Skin of body (tissue), 2 donors: ENCODE measurements around the gene TLE7. TPM values are rescaled to one million over a fixed set of nuclear protein-coding genes. Genes with fewer than 3 reads are reported as not detected.

ENCODE experiments used
- DNase-seq: peaks from one replicate; lab custom pipeline; 2025; lab: John Stamatoyannopoulos, UW
- total RNA-seq: library from RNA; depleted of rRNA; stranded (reverse); fragments of >200 nt; gene quantifications from one replicate; pipeline ENCODE4 v1.2.3, GENCODE V29; 2014

The TLE7 gene
- not detected for total RNA-seq

DNA sequence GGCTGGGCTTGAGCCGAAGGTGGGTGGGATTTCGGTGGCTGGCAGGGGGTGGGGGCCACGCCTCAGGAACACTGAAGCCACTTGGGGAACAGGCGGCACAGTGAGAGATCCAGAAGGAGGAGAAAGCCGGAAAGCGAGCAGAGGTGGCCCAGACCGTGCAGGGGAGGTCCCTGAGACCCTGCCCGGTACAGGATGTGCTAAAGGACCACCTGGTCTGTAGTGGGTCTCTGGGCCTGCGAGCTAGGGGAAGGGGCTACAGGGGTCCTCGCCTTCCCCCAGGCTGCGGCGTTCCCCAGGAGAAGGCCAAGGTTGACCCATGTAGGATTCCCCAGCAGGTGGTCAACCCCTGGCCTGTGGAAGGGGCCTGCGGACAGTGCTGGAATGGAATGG is at the start of gene TLE7:
Gene TLE7, minus strand, starts transcription at position 4 of the 390 bp plus-strand sequence. CDS start 8,730 bp downstream, outside the sequence.
- DNase-seq: no peak

DNA sequence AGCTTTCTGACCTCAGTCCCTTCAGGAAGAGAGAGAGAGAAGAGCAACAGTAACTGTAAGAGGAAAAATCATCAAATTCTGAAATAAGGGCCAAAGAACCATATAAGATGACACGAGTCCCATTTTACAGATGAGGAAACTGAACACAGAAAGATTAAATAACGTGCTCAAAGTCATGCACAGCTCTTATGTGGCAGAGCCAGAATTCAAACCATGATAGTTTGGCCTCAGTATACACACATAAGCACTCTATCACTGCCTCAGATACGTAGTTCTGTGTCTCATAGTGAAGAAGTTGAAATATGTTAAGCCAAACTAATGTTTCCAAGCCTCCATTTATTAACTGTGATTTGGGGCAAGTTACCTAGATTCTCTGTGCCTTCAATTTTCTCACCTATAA is 49.2 kb upstream of the TLE7 start:
- DNase-seq: no peak

DNA sequence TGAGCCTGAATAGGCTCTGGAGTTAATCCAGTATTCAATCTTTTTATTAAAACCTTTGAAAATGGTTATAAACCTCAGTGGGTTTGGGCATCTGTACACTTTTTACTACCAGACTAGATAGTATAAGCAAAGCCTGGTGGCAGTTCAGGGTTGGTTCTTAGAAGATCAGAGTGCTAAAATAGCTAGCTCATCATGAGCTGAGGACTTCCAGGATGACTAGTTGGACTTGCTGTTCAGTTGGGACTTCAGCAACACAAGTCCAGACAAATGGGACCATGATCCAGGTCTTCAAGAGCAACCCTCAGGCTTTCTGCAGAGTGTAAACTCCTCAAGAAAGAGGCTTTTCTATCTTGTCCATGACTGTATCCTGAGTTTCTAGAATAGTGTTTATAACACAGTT is 48.5 kb upstream of the TLE7 start:
- DNase-seq: no peak

DNA sequence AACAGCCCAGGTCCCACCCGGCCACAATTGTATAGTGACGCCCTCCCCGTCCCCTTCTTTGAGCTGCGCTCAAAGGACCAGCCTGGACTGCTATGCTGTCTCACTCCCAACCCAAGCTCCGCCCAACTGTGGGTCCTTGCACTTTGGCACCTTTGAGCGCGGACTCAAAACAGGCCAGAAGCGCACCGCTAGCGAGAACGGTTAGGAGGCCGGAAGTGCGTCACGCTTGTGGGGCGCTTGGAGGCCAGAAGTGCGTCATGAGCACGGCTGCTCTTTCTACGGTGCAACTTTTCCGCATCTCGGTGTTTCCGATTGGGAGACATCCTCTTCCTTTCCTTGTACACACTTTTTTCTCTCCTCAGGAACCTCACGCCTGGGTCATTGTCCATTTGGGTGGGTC is 47.3 kb upstream of the TLE7 start, which contains the start of gene ZNF19:
Gene ZNF19, minus strand, starts transcription at position 203 of the 400 bp plus-strand sequence. CDS start 7,210 bp downstream, outside the sequence.
- DNase-seq: no peak

DNA sequence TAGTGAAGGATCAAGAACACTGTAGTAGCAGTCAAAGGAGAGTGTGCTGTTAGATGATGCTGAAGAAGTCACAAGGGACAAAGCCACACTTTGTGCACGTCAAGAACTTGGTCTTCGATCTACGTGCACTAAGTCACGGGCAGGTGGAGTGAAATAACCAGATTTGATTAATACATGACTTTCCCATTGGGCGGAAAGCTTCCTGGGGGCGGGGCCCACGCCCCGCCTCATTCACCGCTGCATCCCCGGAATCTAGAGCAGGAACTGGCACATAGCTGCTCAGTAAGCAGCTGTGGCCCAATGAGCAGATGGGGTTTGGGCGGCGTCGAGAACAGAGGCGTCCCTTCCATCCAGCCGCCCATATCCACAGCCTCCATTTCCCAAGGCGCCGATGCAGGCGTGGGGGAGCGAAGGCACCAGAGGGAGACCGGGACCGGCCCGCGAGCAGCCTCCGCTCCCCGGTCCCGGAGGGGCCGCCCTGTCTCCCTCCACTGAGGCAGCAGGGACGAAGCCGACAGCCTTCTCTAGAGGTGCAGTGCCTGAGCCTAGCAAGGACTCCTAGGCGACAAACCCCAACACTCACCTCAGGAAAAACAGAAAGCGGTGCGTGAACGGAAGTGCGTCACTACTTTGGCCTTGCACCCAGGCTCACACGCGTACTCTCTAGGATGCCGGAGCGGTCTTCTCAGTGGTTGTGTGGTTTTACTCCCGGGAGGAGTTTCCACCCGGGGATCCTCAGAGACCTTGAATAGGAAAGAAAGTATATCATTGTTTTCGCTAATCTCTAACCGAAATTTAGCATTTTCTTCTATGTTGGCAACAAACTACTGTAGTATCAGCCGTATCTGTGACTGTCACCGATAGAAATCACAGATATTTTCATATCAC is 42.4 kb upstream of the TLE7 start:
- peak; percentile 95 for DNase-seq

DNA sequence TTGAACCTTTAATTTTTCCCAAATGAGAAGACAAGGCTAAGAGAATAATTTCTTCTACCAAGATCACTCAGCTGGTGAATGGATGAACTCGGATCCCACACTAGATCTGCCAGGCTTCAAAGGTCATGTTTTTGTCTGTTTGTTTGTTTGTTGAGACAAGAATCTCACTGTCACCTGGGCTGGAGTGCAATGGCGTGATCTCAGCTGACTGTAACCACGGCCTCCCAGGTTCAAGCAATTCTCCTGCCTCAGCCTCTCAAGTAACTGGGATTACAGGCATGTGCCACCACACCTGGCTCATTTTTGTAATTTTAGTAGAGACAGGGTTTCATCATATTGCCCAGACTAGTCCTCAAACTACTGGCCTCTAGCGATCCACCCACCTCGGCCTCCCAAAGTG is 40.7 kb upstream of the TLE7 start:
- DNase-seq: no peak

DNA sequence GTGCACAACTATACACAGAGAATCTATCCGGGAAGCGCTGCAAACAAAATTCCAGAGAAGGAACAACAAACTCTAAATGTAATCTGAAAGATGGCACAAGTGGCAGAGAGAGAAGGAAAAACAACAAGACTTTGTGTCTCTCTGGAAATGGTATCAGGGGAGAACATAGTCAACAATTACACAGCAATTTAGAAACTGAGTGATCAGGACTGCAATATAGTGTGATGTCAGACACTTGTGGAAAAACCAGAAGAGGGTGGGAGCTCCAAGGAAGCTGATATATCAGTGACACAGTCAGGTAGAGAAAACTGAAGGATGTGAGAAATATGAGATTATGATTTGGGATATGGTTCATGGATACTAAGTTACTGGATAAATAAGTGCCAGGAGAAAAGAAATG is 39.1 kb upstream of the TLE7 start:
- no peak for DNase-seq

DNA sequence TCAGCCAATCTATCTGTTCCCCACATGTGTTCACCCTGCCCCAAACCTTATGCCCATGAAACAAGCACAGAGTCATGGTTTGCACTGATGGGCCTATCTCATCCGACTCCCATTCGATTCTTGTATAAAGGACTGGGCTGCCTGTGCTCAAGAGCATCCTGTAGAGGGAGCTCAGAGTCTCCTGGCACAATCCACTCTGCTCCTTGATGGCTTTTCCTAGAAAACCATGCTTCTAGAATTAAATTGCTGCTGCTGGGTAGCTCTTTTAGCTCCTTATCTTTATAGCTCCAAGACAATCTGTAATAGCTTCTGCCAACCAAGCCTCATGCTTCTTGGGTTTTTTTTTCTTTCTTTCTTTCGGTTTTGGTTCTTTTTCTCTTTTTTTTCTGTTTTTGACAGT is 37.6 kb upstream of the TLE7 start:
- no peak for DNase-seq

DNA sequence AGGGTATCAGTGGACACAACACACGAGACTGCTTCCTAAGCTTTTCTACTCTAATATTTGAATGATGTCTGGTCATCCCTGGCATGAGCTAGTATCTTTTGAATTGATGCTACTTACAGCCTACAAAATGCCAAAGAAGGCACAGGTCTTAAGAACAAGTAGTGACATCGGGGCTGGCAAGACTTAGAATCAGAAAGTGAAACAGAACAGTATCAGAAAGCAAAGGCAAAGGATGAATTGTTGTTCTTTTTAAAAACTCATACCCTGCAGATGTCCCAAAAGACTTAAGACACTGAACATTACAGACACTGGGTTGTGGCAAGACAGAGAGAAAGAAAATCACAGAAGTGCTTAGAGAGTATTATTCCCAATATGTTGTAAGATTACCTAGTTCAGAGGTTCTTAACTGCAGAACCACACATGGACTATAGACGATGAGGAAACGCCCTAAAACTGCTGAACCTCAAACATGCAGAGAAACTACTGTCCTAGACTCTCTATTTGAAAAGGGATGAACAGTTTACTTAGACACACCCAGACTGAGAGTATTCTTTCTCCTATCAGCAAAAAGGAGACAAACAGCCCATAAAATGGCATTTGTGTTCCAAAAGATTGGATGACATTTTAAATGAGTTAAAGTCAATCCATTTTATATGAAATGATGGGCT is 34.7 kb upstream of the TLE7 start:
- no peak for DNase-seq

DNA sequence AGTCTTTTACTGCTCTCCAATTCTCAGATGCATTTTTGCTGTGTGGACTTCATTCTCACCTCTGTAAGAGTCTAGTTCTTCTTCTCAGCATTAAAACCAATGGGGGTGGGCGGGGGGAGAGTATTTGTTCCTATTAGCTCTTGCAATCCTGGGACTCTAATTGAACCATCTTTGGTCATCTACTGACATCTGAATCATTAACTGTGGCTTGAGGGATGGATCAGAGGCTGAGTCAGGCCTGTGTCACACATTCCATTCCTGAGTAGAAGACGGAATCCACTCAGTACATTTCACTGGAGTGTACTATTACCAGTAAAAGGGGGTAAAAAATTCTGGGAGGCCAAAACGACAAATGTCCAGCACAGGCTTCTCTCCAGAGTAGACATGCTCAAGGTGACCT is 33.0 kb upstream of the TLE7 start:
- no peak for DNase-seq

DNA sequence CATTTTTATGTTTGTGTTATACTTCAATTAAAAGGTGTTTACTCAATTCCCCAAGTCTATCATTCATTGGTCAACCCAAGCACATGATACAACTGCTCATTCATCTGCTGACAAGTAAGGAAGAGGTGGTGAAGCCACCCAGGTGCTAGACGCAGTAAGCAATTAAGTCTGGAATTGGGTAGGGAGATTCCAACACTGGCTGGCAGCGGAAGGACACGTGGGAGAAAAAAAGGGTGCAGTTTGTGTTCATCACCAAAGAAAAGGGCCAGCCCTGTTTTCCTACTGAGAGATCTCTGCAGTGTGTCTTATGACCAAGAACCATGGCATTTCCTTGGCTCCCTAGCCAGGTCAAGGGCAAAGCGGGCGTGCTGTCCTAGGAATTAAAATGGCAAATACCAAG is 32.0 kb upstream of the TLE7 start:
- DNase-seq: no peak

DNA sequence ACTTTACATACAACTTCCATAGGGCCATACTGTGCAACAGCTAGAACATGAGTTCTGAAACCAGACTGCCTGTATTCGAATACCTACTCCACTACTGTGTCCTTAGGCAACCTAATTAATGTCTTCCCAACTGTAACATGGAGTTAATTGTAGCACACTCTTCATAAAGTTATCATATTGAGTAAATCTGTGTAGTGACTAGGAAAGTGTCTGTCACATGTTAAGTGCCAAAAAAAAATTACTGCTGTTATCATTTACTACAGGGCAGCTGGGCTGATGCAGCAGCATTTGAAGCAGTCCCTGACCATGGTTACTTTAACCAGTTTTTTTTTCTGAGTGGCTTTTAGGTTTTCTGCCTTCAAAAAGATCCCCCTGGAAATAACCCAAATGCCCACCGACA is 31.1 kb upstream of the TLE7 start:
- DNase-seq: no peak

DNA sequence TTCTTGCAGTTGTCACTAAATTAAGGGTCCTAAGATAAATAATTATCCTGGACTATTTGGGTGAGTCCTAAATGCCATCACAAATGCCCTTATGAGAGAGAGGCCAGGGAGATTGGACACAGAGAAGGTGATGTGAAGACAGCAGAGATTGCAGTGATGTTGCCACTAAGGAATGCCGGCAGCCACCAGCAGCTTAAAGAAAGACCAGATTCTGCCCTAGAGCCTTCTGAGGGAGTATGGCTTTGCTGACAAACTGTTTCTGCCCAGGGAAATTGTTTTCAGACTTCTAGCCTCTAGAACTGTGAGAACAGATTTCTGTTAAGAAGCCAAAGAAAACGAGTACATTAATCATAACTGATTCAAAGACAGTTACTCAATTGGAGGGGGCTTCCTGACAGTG is 30.2 kb upstream of the TLE7 start:
- DNase-seq: no peak

DNA sequence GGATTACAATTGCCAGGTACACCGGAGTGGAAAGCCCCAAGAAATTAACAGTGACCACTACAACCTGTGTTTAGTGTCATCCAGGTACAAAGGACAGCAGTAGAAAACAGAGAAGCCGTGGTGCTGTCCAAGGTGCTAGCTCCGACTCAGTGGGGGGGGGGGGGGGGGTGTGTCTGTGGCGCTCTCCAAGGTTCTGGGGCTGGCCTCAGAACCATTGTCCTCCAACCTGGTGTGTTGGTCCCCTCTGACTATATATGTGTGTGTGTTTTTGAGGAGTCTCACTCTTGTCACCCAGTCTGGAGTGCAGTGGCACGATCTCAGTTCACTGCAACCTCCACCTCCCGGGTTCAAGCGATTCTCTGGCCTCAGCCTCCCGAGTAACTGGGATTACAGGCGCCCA is 26.0 kb upstream of the TLE7 start:
- DNase-seq: no peak

DNA sequence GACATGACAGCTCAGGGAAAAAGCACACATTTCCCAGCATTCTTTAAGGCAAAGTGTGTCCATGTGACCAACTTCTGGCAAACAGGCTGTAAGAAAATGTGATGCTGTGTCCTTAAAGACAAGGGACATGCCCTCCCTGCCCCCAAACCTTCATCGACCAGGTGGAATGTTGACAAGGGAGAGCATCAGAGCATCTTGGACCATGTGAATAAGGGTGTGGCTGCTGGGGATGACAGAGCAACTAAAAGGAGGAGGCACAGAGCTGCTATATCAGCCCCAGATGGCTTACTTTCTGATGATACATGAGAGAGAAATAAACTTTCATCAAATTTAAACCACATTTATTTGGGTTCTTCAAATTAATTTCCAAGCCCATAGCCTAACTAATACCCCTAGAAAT is 22.4 kb upstream of the TLE7 start:
- DNase-seq: no peak

DNA sequence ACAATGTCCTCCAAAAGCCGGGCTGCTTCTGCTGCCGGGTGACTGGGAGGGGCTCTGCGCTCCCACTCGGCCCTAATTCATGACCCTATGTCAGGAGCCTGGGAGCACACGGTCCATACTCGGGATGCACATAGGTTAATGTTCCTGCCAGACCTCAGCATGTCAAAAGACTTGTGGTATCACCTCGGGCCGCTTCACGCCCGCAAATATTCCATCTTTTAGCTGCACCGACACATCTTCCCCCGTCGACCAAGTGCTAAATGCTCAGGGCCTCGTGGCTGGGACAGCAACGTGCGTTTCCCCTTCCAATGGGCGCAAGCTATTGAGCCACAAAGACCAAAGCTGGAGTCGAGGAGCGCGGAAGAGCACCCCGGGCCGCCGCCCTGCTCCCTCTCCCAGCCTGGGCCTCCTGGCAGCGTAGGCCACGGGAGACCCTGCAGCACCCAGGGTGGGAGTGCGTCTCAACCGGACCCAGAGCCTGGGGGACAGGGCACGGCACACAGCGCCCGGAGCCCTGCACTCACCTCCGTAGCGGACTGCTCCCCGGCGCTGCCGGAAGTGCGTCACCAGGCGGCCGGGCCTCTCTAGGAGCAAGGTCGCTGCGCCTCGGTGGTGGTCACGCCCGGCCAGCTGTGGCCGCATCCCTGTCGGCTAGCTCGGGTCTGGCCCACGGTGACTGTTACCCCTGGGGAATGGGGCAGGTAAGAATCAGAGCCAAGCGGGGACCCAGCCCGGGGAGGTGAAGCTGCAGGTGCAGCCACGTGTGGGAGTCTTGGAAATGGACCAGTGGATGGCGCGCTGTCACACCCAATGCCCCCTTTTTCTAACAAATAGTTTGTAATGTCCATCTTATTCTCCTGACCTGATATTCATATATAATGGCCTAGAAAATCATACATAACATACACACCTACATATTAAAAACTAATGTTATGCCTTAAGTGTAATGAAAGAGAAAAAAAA is 20.1 kb upstream of the TLE7 start, which contains the start of gene ZNF23:
Gene ZNF23, minus strand, starts transcription at position 562 of the 963 bp plus-strand sequence. CDS start 5,451 bp downstream, outside the sequence.
- peak; percentile 63 for DNase-seq

DNA sequence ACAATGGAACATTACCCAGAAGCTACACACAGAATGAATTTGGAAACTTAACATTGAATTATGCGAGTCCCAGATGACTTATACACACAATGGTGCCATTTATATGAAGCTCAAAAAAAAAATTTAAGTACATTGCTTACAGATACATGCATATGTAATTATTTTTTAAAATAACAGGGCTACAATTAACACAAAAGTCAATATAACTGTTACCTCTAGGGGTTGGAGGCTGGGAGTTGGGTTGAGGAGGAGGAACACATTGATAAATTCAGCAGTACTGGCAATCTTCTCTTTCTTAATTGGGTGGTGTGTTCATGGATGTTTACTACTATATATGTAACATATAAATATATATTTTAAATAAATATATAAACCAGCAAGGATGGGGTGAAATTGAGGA is 19.1 kb upstream of the TLE7 start:
- no peak for DNase-seq

DNA sequence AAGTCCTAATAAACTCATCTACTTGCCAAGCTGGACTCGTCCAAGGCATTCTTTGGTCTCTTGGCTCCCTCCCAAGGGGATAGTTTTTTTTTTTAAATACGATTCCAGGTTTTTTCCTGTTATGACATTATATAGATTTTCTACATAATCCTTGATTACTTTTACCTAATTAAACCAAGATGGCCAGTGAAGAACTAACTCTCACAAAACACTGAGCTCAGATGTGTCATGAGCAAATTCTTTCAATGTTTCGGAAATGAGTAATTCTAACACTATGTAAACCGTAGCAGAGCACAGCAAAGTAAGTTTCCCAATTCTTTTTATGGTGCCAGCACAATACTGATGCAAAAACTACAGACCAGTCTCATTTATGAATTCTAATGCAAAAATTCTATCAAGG is 18.4 kb upstream of the TLE7 start:
- DNase-seq: no peak

DNA sequence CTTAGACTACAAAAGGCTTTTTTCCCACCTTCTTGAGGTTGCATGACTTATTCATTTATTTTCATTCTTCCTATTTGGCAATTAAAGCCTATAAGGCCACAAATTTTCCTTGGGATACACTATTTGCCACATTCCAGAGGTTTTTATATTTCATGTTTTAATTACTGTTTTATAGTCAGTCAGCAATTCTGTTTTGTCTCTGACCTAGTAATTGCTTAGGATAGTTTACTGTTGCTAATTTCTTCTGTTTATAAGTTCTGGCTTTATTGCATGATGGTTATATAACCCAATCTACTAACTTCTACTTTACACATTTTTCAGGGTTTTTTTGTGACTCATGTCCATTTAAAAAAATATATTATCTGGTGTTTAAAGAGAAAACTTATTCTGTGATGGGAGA is 17.7 kb upstream of the TLE7 start:
- DNase-seq: no peak

DNA sequence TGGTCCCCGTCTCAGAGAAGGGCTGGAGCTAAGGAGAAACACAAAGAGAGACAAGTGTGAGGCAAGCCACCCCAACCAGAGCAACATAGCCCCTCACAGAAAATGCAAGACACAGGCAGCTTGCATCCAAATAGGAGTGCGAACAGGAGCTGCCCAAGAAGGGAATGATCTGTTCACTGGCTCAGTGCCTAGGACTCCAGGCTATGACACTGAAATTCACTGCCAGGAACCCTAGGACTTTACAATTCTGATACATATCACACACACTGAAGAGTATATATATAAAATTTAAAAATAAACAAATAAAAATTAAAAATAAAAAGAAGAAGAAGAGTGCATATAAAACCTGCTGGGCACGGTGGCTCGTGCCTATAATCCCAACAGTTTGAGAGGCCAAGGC is 14.9 kb upstream of the TLE7 start:
- DNase-seq: no peak

DNA sequence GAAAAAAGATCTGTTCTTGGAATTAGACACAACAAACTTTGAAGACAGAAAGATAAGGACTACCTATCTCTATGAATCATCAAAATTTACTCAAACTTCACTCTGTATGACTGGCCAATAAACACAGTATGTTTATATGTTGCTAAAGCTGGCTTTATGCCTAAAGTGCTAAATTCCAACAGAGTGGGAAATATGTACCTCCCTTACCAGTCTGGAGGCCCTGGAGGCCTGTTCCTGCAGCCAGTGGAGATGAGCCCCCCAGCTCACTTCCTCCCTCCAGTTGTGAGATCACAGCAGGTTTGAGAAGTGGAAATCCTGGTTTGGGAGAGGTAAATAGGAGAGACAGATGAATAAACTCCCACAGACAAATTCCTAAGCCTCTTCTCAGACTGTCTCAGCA is 11.2 kb upstream of the TLE7 start:
- no peak for DNase-seq

DNA sequence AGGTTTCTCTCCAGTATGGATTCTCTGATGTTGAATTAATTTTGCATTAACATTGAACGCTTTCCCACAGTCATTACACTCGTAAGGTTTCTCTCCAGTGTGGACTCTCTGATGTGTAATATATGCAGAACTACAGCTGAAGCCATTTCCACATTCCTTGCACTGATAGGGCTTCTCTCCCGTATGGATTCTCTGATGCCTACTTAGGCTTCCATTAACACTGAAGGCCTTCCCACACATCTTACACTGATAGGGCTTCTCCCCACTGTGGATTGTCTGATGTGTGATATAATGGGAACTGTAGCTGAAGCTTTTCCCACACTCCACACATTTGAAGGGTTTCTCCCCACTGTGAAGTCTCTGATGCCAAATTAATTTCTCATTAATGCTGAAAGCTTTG is 7.2 kb upstream of the TLE7 start:
- no peak for DNase-seq
